ENCODE measurements around the gene PDIA6.
"Not testable (repeated sequence)": the region's sequence is repeated elsewhere in the genome, so short reads cannot be mapped to it uniquely, and the experiment has no call there.

PDIA6 gene

GRCh38 chr2:10820978-10821695 is 8.6 kb upstream of the PDIA6 start:
- H3K27ac ChIP-seq (ENCODE audit: low read depth, low read length), result no peak overlapping the region
- no peak overlapping the region for H3K4me3 ChIP-seq (ENCODE audit: low read depth in 1 of 2, low read length in 2 of 2)
- no peaks in the 10 kb centered on the region for H3K9me3 ChIP-seq (ENCODE audit: control insufficient read depth in 1 of 2, low read length in 2 of 2)
- H3K27me3 ChIP-seq (ENCODE audit: control insufficient read depth in 1 of 2, insufficient read depth in 2 of 2, low read length in 2 of 2), result peaks cover 3 to 10% of the 10 kb centered on the region in 2 donors
- no peaks in the 10 kb centered on the region for H3K36me3 ChIP-seq (ENCODE audit: control insufficient read depth in 1 of 2, insufficient read depth in 2 of 2, low read length in 2 of 2)
- no peak overlapping the region for H3K9ac ChIP-seq (ENCODE audit: low read depth in 1 of 2, low read length in 2 of 2)
- no peaks in the 10 kb centered on the region for H3K4me1 ChIP-seq (ENCODE audit: control insufficient read depth in 1 of 2, insufficient read depth in 2 of 2, low read length in 2 of 2)

DNA sequence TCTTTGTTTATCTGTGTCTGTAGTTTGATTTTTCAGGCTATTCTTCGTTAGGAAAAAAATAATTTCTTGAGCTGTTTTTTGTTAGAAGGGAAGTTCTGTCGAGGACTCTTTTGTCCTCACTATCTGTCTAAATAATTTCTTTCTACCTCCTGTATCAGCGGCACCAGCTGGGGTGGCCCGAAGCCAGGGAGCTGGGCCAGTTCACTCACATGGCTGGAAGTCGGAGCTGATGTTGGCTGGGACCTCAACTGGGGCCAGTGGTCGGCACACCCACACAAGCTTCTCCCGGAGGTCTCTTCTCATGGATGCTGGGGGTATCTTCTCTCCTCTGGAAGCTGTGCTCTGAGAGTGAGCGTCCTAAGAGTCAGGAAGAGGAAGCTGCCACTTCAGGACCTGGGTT is 8.0 kb upstream of the PDIA6 start:
- peaks cover 3 to 10% of the 10 kb centered on the region in 2 donors for H3K27me3 ChIP-seq (ENCODE audit: control insufficient read depth in 1 of 2, insufficient read depth in 2 of 2, low read length in 2 of 2)
- H3K9me3 ChIP-seq (ENCODE audit: control insufficient read depth in 1 of 2, low read length in 2 of 2), result no peaks in the 10 kb centered on the region
- H3K4me1 ChIP-seq (ENCODE audit: control insufficient read depth in 1 of 2, insufficient read depth in 2 of 2, low read length in 2 of 2), result no peaks in the 10 kb centered on the region
- no peaks in the 10 kb centered on the region for H3K36me3 ChIP-seq (ENCODE audit: control insufficient read depth in 1 of 2, insufficient read depth in 2 of 2, low read length in 2 of 2)
- no peak overlapping the region for H3K27ac ChIP-seq (ENCODE audit: low read depth, low read length)
- no peak overlapping the region for H3K4me3 ChIP-seq (ENCODE audit: low read depth in 1 of 2, low read length in 2 of 2)
- H3K9ac ChIP-seq (ENCODE audit: low read depth in 1 of 2, low read length in 2 of 2), result no peak overlapping the region

DNA sequence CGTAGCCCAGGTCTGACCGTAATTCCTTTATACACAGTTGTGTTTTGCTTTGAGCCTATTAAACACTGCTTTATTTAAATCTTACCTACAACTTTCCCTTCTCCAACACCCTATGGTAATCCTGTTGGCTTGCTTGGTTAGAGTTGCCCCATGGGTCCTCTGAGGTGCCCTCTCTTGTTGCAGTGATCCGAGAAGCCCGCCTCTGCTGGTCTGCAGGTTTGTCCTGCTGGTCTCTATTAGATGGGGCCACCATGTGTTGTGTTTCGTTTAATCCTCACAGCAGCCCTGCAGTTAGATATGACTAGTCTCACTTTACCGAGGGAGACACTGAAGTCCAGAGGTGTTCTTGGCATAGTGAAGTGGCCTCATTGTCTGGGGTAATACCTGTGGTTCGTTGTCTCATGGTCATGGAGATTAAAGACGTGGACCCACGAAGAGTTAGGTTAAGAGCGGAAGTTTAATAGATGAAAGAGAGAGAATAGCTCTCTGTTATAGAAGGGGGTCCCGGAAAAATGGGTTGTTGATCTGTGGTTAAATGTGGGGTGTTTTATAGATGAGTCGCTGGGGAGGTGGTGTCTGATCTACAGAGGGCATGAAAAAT is 7.2 kb upstream of the PDIA6 start:
- Histone ChIP-seq H3K9ac (ENCODE audit: low read depth in 1 of 2, low read length in 2 of 2) (no peak overlapping the region), H3K27ac (ENCODE audit: low read depth, low read length) (no peak overlapping the region), H3K27me3 (ENCODE audit: control insufficient read depth in 1 of 2, insufficient read depth in 2 of 2, low read length in 2 of 2) (peaks cover 3 to 10% of the 10 kb centered on the region in 2 donors), H3K4me1 (ENCODE audit: control insufficient read depth in 1 of 2, insufficient read depth in 2 of 2, low read length in 2 of 2) (no peaks in the 10 kb centered on the region), H3K36me3 (ENCODE audit: control insufficient read depth in 1 of 2, insufficient read depth in 2 of 2, low read length in 2 of 2) (no peaks in the 10 kb centered on the region), H3K4me3 (ENCODE audit: low read depth in 1 of 2, low read length in 2 of 2) (no peak overlapping the region), H3K9me3 (ENCODE audit: control insufficient read depth in 1 of 2, low read length in 2 of 2) (no peaks in the 10 kb centered on the region)

DNA sequence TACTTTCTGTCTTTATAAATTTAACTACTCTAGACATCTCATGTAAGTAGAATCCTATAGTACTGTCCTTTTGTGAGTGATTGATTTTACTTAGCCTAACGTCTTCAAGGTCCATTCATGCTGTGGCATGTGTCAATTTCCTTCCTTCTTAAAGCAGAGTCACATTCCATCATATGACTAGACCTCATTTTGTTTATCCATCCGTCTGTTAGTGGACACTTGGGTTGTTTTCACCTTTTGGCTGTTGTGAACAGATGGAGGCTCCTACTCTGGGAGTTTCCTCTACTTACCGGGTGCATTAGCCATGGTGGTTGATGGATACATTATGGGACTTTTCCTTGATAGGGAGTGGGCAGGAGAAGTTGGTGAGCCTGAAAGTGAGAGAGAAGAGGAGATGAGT is 6.4 kb upstream of the PDIA6 start:
- H3K9me3 ChIP-seq (ENCODE audit: control insufficient read depth in 1 of 2, low read length in 2 of 2), result no peaks in the 10 kb centered on the region
- no peak overlapping the region for H3K27ac ChIP-seq (ENCODE audit: low read depth, low read length)
- no peak overlapping the region for H3K9ac ChIP-seq (ENCODE audit: low read depth in 1 of 2, low read length in 2 of 2)
- H3K4me1 ChIP-seq (ENCODE audit: control insufficient read depth in 1 of 2, insufficient read depth in 2 of 2, low read length in 2 of 2), result no peaks in the 10 kb centered on the region
- H3K27me3 ChIP-seq (ENCODE audit: control insufficient read depth in 1 of 2, insufficient read depth in 2 of 2, low read length in 2 of 2), result peaks cover 2 to 10% of the 10 kb centered on the region in 2 donors
- H3K4me3 ChIP-seq (ENCODE audit: low read depth in 1 of 2, low read length in 2 of 2), result no peak overlapping the region
- H3K36me3 ChIP-seq (ENCODE audit: control insufficient read depth in 1 of 2, insufficient read depth in 2 of 2, low read length in 2 of 2), result no peaks in the 10 kb centered on the region

DNA sequence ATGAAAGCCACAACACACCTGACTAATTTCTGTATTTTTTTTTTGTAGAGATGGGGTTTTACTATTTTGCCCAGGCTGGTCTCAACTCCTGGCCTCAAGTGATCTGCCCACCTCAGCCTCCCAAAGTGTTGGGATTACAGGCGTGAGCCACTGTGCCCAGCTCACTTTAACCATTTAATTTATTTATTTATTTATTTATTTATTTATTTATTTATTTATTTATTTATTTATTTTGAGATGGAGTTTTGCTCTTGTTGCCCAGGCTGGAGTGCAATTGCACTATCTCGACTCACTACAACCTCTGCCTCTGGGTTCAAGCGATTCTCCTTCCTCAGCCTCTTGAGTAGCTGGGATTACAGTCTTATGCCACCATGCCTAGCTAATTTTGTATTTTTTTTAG is 5.7 kb upstream of the PDIA6 start:
- H3K4me3 ChIP-seq (ENCODE audit: low read depth in 1 of 2, low read length in 2 of 2); H3K9ac ChIP-seq (ENCODE audit: low read depth in 1 of 2, low read length in 2 of 2); H3K9me3 ChIP-seq (ENCODE audit: control insufficient read depth in 1 of 2, low read length in 2 of 2); H3K4me1 ChIP-seq (ENCODE audit: control insufficient read depth in 1 of 2, insufficient read depth in 2 of 2, low read length in 2 of 2); H3K36me3 ChIP-seq (ENCODE audit: control insufficient read depth in 1 of 2, insufficient read depth in 2 of 2, low read length in 2 of 2); H3K27me3 ChIP-seq (ENCODE audit: control insufficient read depth in 1 of 2, insufficient read depth in 2 of 2, low read length in 2 of 2); H3K27ac ChIP-seq (ENCODE audit: low read depth, low read length): not testable (repeated sequence)

DNA sequence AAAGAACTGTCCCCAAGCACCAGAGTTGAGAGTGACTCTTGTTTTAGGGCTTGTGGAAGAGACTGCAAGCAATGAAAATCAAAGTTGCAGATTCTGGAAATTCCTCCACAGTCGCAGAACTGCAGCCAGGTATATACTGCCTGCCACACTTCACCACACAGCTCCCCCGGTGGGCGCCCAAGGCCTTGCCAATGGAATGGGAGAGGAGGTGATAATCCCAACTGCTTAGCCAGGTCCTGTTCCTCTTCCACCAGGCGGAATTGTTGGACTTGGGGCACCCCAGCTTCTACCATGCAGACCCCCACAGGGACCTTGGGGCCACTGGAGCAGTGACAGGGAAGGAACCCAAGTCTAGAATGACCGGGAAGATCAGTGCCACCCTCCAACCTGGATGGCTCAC is 4.8 kb upstream of the PDIA6 start:
- H3K27me3 ChIP-seq (ENCODE audit: control insufficient read depth in 1 of 2, insufficient read depth in 2 of 2, low read length in 2 of 2), result peaks cover 0 to 5% of the 10 kb centered on the region in 2 donors

GRCh38 chr2:10814571-10815331 is 2.2 kb upstream of the PDIA6 start:
- Histone ChIP-seq H3K27ac (ENCODE audit: low read depth, low read length) (no peak overlapping the region), H3K36me3 (ENCODE audit: control insufficient read depth in 1 of 2, insufficient read depth in 2 of 2, low read length in 2 of 2) (no peaks in the 10 kb centered on the region), H3K4me1 (ENCODE audit: control insufficient read depth in 1 of 2, insufficient read depth in 2 of 2, low read length in 2 of 2) (peaks cover 18 to 21% of the 10 kb centered on the region in 2 donors), H3K4me3 (ENCODE audit: low read depth in 1 of 2, low read length in 2 of 2) (no peak overlapping the region), H3K9ac (ENCODE audit: low read depth in 1 of 2, low read length in 2 of 2) (no peak overlapping the region), H3K9me3 (ENCODE audit: control insufficient read depth in 1 of 2, low read length in 2 of 2) (no peaks in the 10 kb centered on the region), H3K27me3 (ENCODE audit: control insufficient read depth in 1 of 2, insufficient read depth in 2 of 2, low read length in 2 of 2) (peaks cover 0 to 1% of the 10 kb centered on the region in 2 donors)

More for the DNA sequence above, 4.8 kb upstream of the PDIA6 start:
- H3K36me3 ChIP-seq (ENCODE audit: control insufficient read depth in 1 of 2, insufficient read depth in 2 of 2, low read length in 2 of 2), result no peaks in the 10 kb centered on the region
- no peak overlapping the region for H3K9ac ChIP-seq (ENCODE audit: low read depth in 1 of 2, low read length in 2 of 2)
- H3K9me3 ChIP-seq (ENCODE audit: control insufficient read depth in 1 of 2, low read length in 2 of 2), result no peaks in the 10 kb centered on the region
- H3K27ac ChIP-seq (ENCODE audit: low read depth, low read length), result no peak overlapping the region
- H3K4me3 ChIP-seq (ENCODE audit: low read depth in 1 of 2, low read length in 2 of 2), result no peak overlapping the region
- H3K4me1 ChIP-seq (ENCODE audit: control insufficient read depth in 1 of 2, insufficient read depth in 2 of 2, low read length in 2 of 2), result peaks cover 0 to 4% of the 10 kb centered on the region in 2 donors

DNA sequence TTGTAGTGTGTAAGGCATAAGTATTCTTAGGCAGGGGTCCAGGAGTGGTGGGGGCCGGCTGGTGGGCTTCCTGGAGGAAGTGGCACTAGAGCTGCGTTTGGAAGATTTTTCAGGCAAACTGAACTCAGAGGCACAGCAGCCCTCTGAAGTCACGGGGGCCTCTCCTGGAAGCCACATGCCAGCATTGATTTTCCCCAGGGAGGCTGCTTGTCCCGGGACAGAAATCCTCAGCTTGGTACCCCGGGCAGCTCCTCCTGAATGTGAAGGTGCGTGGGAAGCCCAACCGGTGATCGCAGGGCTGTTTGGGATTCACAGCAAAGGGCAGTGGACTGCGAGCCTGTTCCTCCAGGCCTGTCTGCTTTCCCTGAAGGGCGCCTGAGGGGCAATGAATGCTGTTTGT is 1.6 kb upstream of the PDIA6 start:
- Histone ChIP-seq H3K9me3 (ENCODE audit: control insufficient read depth in 1 of 2, low read length in 2 of 2) (no peaks in the 10 kb centered on the region), H3K36me3 (ENCODE audit: control insufficient read depth in 1 of 2, insufficient read depth in 2 of 2, low read length in 2 of 2) (no peaks in the 10 kb centered on the region), H3K27me3 (ENCODE audit: control insufficient read depth in 1 of 2, insufficient read depth in 2 of 2, low read length in 2 of 2) (no peaks in the 10 kb centered on the region), H3K27ac (ENCODE audit: low read depth, low read length) (no peak overlapping the region), H3K4me1 (ENCODE audit: control insufficient read depth in 1 of 2, insufficient read depth in 2 of 2, low read length in 2 of 2) (peaks cover 19 to 21% of the 10 kb centered on the region in 2 donors), H3K4me3 (ENCODE audit: low read depth in 1 of 2, low read length in 2 of 2) (no peak overlapping the region), H3K9ac (ENCODE audit: low read depth in 1 of 2, low read length in 2 of 2) (no peak overlapping the region)

- Histone ChIP-seq H3K4me1 (ENCODE audit: control insufficient read depth in 1 of 2, insufficient read depth in 2 of 2, low read length in 2 of 2) (peaks cover 19 to 21% of the 10 kb centered on the region in 2 donors), H3K9ac (ENCODE audit: low read depth in 1 of 2, low read length in 2 of 2) (peak overlapping the region; percentile 39 to 72), H3K4me3 (ENCODE audit: low read depth in 1 of 2, low read length in 2 of 2) (peak overlapping the region; percentile 72 to 74)
- not testable (repeated sequence) for H3K36me3 ChIP-seq (ENCODE audit: control insufficient read depth in 1 of 2, insufficient read depth in 2 of 2, low read length in 2 of 2); H3K9me3 ChIP-seq (ENCODE audit: control insufficient read depth in 1 of 2, low read length in 2 of 2); H3K27ac ChIP-seq (ENCODE audit: low read depth, low read length); H3K27me3 ChIP-seq (ENCODE audit: control insufficient read depth in 1 of 2, insufficient read depth in 2 of 2, low read length in 2 of 2)
Observed at GRCh38 chr2:10813163-10814138, 866 bp upstream of the PDIA6 start.

Measured in duodenal mucosa (tissue), 2 donors.